MM.1S (cell line): ENCODE data around the gene MBD5.
"Not testable (repeated sequence)": the region's sequence is repeated elsewhere in the genome, so short reads cannot be mapped to it uniquely, and the experiment has no call there.

Source experiments
- DNase-seq: peaks from one replicate; pipeline ENCODE4 v3.0.0-alpha.2; 2015
- H2AFZ ChIP-seq: fragments of 300-600 bp; sonication (generic); 2 replicates; pipeline ENCODE4 v1.6.0; 2016; ENCODE audit warnings: antibody characterized with exemption, low read length
- H3F3A ChIP-seq: fragments of 300-600 bp; sonication (generic); 2 replicates; pipeline ENCODE4 v1.6.1; 2016; ENCODE audit warnings: mild to moderate bottlenecking, antibody characterized with exemption, low read length, moderate library complexity, mixed read lengths; ENCODE audit not compliant: insufficient read depth
- H3K27ac ChIP-seq: fragments of 300-600 bp; sonication (generic); 2 replicates; pipeline ENCODE4 v1.5.1; 2016; ENCODE audit warnings: mild to moderate bottlenecking, low read length
- H3K27me3 ChIP-seq: fragments of 300-600 bp; sonication (generic); replicated peaks from 2 replicates; pipeline ENCODE4 v1.6.0; 2016; ENCODE audit warnings: low read length; ENCODE audit not compliant: insufficient read depth
- H3K36me3 ChIP-seq: fragments of 300-600 bp; sonication (generic); replicated peaks from 2 replicates; pipeline ENCODE4 v1.6.1; 2016; ENCODE audit warnings: mild to moderate bottlenecking, low read length, mixed read lengths; ENCODE audit not compliant: insufficient read depth
- H3K4me1 ChIP-seq: fragments of 300-600 bp; sonication (generic); 2 replicates; pipeline ENCODE4 v1.6.1; 2016; ENCODE audit warnings: low read length, mixed read lengths
- H3K4me2 ChIP-seq: fragments of 300-600 bp; sonication (generic); 2 replicates; pipeline ENCODE4 v1.6.0; 2016; ENCODE audit warnings: low read depth, low read length
- H3K4me3 ChIP-seq: fragments of 300-600 bp; sonication (generic); 2 replicates; pipeline ENCODE4 v1.5.1; 2016; ENCODE audit warnings: low read length, mixed read lengths
- H3K79me2 ChIP-seq: fragments of 300-600 bp; sonication (generic); 2 replicates; pipeline ENCODE4 v1.6.1; 2016; ENCODE audit warnings: mixed run types, low read length, mixed read lengths
- H3K9ac ChIP-seq: fragments of 300-600 bp; sonication (generic); 2 replicates; pipeline ENCODE4 v1.6.1; 2016; ENCODE audit warnings: low read length, mixed read lengths
- H3K9me2 ChIP-seq: fragments of 300-600 bp; sonication (generic); replicated peaks from 2 replicates; pipeline ENCODE4 v1.6.1; 2016; ENCODE audit warnings: mild to moderate bottlenecking, low read length, mixed read lengths; ENCODE audit not compliant: insufficient read depth
- H3K9me3 ChIP-seq: fragments of 300-600 bp; sonication (generic); replicated peaks from 2 replicates; pipeline ENCODE4 v1.6.1; 2016; ENCODE audit warnings: mild to moderate bottlenecking, low read length, mixed read lengths; ENCODE audit not compliant: insufficient read depth
- H4K20me1 ChIP-seq: fragments of 300-600 bp; sonication (generic); 2 replicates; pipeline ENCODE4 v1.6.1; 2016; ENCODE audit warnings: mild to moderate bottlenecking, low read length, moderate library complexity, mixed read lengths; ENCODE audit not compliant: insufficient read depth
- CTCF ChIP-seq: fragments of 300-600 bp; sonication (generic); IDR thresholded peaks from 2 replicates; pipeline ENCODE4 v1.5.1; 2016; ENCODE audit warnings: antibody characterized with exemption, low read length, mixed read lengths
- EZH2 ChIP-seq: fragments of 300-600 bp; sonication (generic); optimal IDR thresholded peaks from 2 replicates; pipeline ENCODE3; 2017; ENCODE audit warnings: low read depth, mild to moderate bottlenecking, antibody characterized with exemption, low read length, mixed read lengths
- EZH2phosphoT487 ChIP-seq: fragments of 300-600 bp; sonication (generic); IDR thresholded peaks from 2 replicates; pipeline ENCODE4 v1.6.1; 2018; ENCODE audit warnings: antibody characterized with exemption, low read length

The MBD5 gene

GRCh38 chr2:147996828-147997227 is 24.1 kb upstream of the MBD5 start:
- Histone ChIP-seq H3K9me3 (no peaks in the 10 kb centered on the region), H3K79me2 (peaks cover 62% of the 10 kb centered on the region), H3K27ac (no peak overlapping the region), H3K9me2 (no peaks in the 10 kb centered on the region), H3K4me3 (no peak overlapping the region), H4K20me1 (no peaks in the 10 kb centered on the region), H3K9ac (no peak overlapping the region), H3K4me1 (peaks cover 11% of the 10 kb centered on the region), H3K27me3 (no peaks in the 10 kb centered on the region), H3K4me2 (no peak overlapping the region), H2AFZ (no peak overlapping the region), H3F3A (no peaks in the 10 kb centered on the region), H3K36me3 (no peaks in the 10 kb centered on the region)
- no peak for DNase-seq
- TF ChIP-seq EZH2: no peak
- TF ChIP-seq EZH2phosphoT487: no peak
- no peak for TF ChIP-seq CTCF

DNA sequence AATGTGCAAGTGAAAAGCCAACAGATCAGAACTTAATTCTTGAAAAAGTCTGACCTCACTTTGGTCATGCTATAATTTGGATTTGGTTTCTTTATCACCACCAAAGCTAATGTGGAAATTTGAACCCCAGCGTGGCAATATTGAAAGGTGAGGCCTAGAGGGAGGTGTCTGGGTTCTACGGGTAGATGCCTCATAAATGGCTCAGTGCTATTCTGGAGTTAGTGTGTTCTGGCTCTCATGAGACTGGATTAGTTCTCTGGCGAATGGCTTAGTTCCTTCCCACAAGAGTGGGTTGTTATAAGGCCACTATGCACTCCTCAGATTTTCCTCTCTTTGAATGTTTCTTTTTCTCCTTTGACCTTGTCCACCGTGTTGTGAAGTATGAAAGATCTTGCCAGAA is 22.7 kb upstream of the MBD5 start:
- Histone ChIP-seq H3K27ac (no peak overlapping the region), H3K9me3 (no peaks in the 10 kb centered on the region), H3K36me3 (no peaks in the 10 kb centered on the region), H3K27me3 (no peaks in the 10 kb centered on the region), H3K9me2 (no peaks in the 10 kb centered on the region), H3K4me1 (peaks cover 4% of the 10 kb centered on the region), H3K9ac (no peak overlapping the region), H3F3A (no peaks in the 10 kb centered on the region), H2AFZ (no peak overlapping the region), H4K20me1 (no peaks in the 10 kb centered on the region), H3K79me2 (peaks cover 56% of the 10 kb centered on the region), H3K4me3 (no peak overlapping the region), H3K4me2 (no peak overlapping the region)
- TF ChIP-seq EZH2: no peak
- DNase-seq: no peak

DNA sequence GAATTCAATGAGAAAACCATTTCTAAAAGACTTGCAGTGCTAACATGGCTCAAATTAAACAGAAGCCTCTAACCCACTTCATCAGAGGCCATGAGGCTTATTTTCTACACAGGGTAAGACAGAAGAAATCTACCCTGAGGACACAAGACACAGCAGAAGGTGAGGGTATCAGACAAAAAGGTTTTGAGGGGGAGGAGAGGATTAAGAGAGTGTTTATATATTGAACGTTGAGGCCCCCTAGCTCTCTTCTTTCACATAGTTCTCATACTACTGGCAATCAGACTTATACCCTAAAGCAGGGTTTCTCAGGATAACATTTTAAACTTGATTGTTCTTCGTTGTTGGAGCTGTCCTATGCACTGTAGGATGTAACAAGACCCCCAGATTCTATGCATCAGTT is 21.8 kb upstream of the MBD5 start:
- Histone ChIP-seq H3K9ac (no peak overlapping the region), H3K27me3 (no peaks in the 10 kb centered on the region), H3K36me3 (no peaks in the 10 kb centered on the region), H3K4me2 (no peak overlapping the region), H3F3A (no peaks in the 10 kb centered on the region), H3K27ac (no peak overlapping the region), H2AFZ (no peak overlapping the region), H3K9me2 (no peaks in the 10 kb centered on the region), H3K4me3 (no peak overlapping the region), H4K20me1 (no peaks in the 10 kb centered on the region), H3K4me1 (no peaks in the 10 kb centered on the region), H3K79me2 (peaks cover 54% of the 10 kb centered on the region), H3K9me3 (no peaks in the 10 kb centered on the region)
- DNase-seq: no peak
- no peak for TF ChIP-seq CTCF
- TF ChIP-seq EZH2: no peak

- no peak overlapping the region for H3K9ac ChIP-seq
- H3K27me3 ChIP-seq: no peaks in the 10 kb centered on the region
- peaks cover 52% of the 10 kb centered on the region for H3K79me2 ChIP-seq
- no peaks in the 10 kb centered on the region for H3K4me1 ChIP-seq
- H3K36me3 ChIP-seq: no peaks in the 10 kb centered on the region
- H4K20me1 ChIP-seq: no peaks in the 10 kb centered on the region
- no peak overlapping the region for H2AFZ ChIP-seq
- no peaks in the 10 kb centered on the region for H3K9me3 ChIP-seq
- no peak for DNase-seq
- H3K4me3 ChIP-seq: no peak overlapping the region
- no peak overlapping the region for H3K27ac ChIP-seq
- no peaks in the 10 kb centered on the region for H3F3A ChIP-seq
- TF ChIP-seq EZH2phosphoT487 (no peak), CTCF (no peak), EZH2 (no peak)
- no peak overlapping the region for H3K4me2 ChIP-seq
- H3K9me2 ChIP-seq: no peaks in the 10 kb centered on the region
These were observed 20.8 kb upstream of the MBD5 start for GRCh38 chr2:148000095-148000494.

GRCh38 chr2:148002420-148002819 is 18.5 kb upstream of the MBD5 start:
- not testable (repeated sequence) for H3K4me2 ChIP-seq, H4K20me1 ChIP-seq, H3K36me3 ChIP-seq, H3K27me3 ChIP-seq, H3K4me1 ChIP-seq, H3K9me2 ChIP-seq, H3K27ac ChIP-seq, DNase-seq, H3K9me3 ChIP-seq, H2AFZ ChIP-seq, H3K9ac ChIP-seq, H3K4me3 ChIP-seq, H3F3A ChIP-seq
- peaks cover 66% of the 10 kb centered on the region for H3K79me2 ChIP-seq
